PFSK-1 (cell line): ENCODE data around the gene APC2.

ENCODE experiments used
- FOXP2 ChIP-seq: optimal IDR thresholded peaks from 2 replicates; pipeline ENCODE3; 2011; ENCODE audit warnings: borderline replicate concordance, control low read depth, inconsistent platforms; ENCODE audit not compliant: insufficient read depth; ENCODE audit errors: extremely low read length, extremely low read depth
- POLR2AphosphoS5 ChIP-seq: IDR thresholded peaks from 2 replicates; pipeline ENCODE4 v1.6.1; 2012; ENCODE audit warnings: low read depth, mild to moderate bottlenecking, control low read depth, low read length, moderate library complexity
- REST ChIP-seq, 2 experiments: IDR thresholded peaks; 2 replicates each; pipeline versions ENCODE4 v1.6.1 to v1.8.0; 2011 to 2012; ENCODE audit warnings: low read depth in 2 of 2, low read length in 2 of 2, control low read depth in 1 of 2, inconsistent platforms in 1 of 2, mild to moderate bottlenecking in 1 of 2, moderate library complexity in 1 of 2; ENCODE audit not compliant: insufficient read depth in 1 of 2
- SIN3A ChIP-seq: IDR thresholded peaks from 2 replicates; pipeline ENCODE4 v1.6.1; 2012; ENCODE audit warnings: mild to moderate bottlenecking, low read length, moderate library complexity, borderline replicate concordance; ENCODE audit not compliant: insufficient read depth
- TAF1 ChIP-seq: IDR thresholded peaks from 2 replicates; pipeline ENCODE4 v1.6.1; 2012; ENCODE audit warnings: low read length, control low read depth, borderline replicate concordance; ENCODE audit not compliant: insufficient read depth

The APC2 gene

GRCh38 chr19:1505991-1506881 is 56.3 kb downstream of the APC2 start:
- TF ChIP-seq POLR2AphosphoS5 (no peak), REST (IDR thresholded peaks at IDR 0.05; ENCODE audit: insufficient read depth in 1 of 2, low read depth in 2 of 2, low read length in 2 of 2) (no peak), FOXP2 (no peak), SIN3A (no peak), TAF1 (no peak)

- TF ChIP-seq TAF1, result no peak
- TF ChIP-seq FOXP2, result no peak
- no peak for TF ChIP-seq SIN3A
- TF ChIP-seq REST (IDR thresholded peaks at IDR 0.05; ENCODE audit: insufficient read depth in 1 of 2, low read depth in 2 of 2, low read length in 2 of 2), result no peak
- TF ChIP-seq POLR2AphosphoS5, result no peak
Measured at GRCh38 chr19:1507192-1507660, 57.3 kb downstream of the APC2 start.

GRCh38 chr19:1507763-1508506 is 58.0 kb downstream of the APC2 start:
- no peak for TF ChIP-seq FOXP2

GRCh38 chr19:1508507-1508856 is 58.6 kb downstream of the APC2 start:
- TF ChIP-seq FOXP2 (no peak), REST (IDR thresholded peaks at IDR 0.05; ENCODE audit: insufficient read depth in 1 of 2, low read depth in 2 of 2, low read length in 2 of 2) (no peak), POLR2AphosphoS5 (no peak), TAF1 (no peak), SIN3A (no peak)

GRCh38 chr19:1509602-1510441 is 59.9 kb downstream of the APC2 start:
- TF ChIP-seq REST (IDR thresholded peaks at IDR 0.05; ENCODE audit: insufficient read depth in 1 of 2, low read depth in 2 of 2, low read length in 2 of 2), result no peak
